Measurements from ENCODE around the gene C6orf58. TPM values are rescaled to one million over a fixed set of nuclear protein-coding genes. Genes with fewer than 3 reads are reported as not detected.

The C6orf58 gene
- total RNA-seq, 4 donors from 2014 or later, result not detected

GRCh38 chr6:127635091-127635490 lies 58.1 kb downstream of the C6orf58 start:
- 74 to 81% methylated on average over 4 of the region's 4 CpGs for WGBS, 2 donors (ENCODE audit: low coverage in 1 of 2)
- in situ Hi-C loops (cut with MboI; ENCODE audit: low pct_ligation_motif_present in 1 of 4, low pct_unique_long_range_greater_than_20kb in 1 of 4, low sequenced_read_pairs in 3 of 4), result no loop called here
- no peaks in the 10 kb centered on the region for H3K9me3 ChIP-seq

GRCh38 chr6:127637830-127638409 lies 60.9 kb downstream of the C6orf58 start:
- Histone ChIP-seq H3K4me1 (no peaks in the 10 kb centered on the region), H3K4me3 (no peak overlapping the region), H3K27me3 (no peaks in the 10 kb centered on the region), H3K27ac (no peak overlapping the region), H3K9me3 (no peaks in the 10 kb centered on the region), H3K36me3 (no peaks in the 10 kb centered on the region)
- TF ChIP-seq CTCF (IDR thresholded peaks at IDR 0.05) (no peak), EP300 (IDR thresholded peaks at IDR 0.05; ENCODE audit: low read depth) (no peak), POLR2A (IDR thresholded peaks at IDR 0.05) (no peak), POLR2AphosphoS5 (IDR thresholded peaks at IDR 0.05) (no peak)
- intact Hi-C loops (cut with DNase I; ENCODE audit: low total_unique reads) (no loop called here), in situ Hi-C loops (cut with MboI; ENCODE audit: low pct_ligation_motif_present in 1 of 4, low pct_unique_long_range_greater_than_20kb in 1 of 4, low sequenced_read_pairs in 3 of 4) (no loop called here)
- 45 to 48% methylated on average over 5 of the region's 5 CpGs for WGBS, 2 donors (ENCODE audit: low coverage in 1 of 2)
- DNase-seq, result no peak

More at GRCh38 chr6:127635091-127635490, 58.1 kb downstream of the C6orf58 start:
- Histone ChIP-seq H3K4me1 (no peaks in the 10 kb centered on the region), H3K27me3 (no peaks in the 10 kb centered on the region), H3K27ac (no peak overlapping the region), H3K36me3 (no peaks in the 10 kb centered on the region), H3K4me3 (no peak overlapping the region)
- no peak for TF ChIP-seq POLR2A (IDR thresholded peaks at IDR 0.05)
- TF ChIP-seq CTCF (IDR thresholded peaks at IDR 0.05), result no peak
- TF ChIP-seq POLR2AphosphoS5 (IDR thresholded peaks at IDR 0.05), result no peak
- DNase-seq, result no peak
- intact Hi-C loops (cut with DNase I; ENCODE audit: low total_unique reads), result no loop called here

Other genes starting within 250 kb of the C6orf58 start
- gene ECHDC1, start 233.6 kb upstream of the C6orf58 start, total RNA-seq, result 10 to 100 TPM; 13.1 to 77.8 (median 59.6) TPM
- 1 to 10 TPM; 4.9 to 8.9 (median 7.3) TPM for gene KIAA0408, start 117.8 kb upstream of the C6orf58 start, total RNA-seq